Pons (tissue), 1 donor: Measurements from ENCODE around the gene WSB1.
A peak's percentile ranks its signal among the peaks of the same experiment; 100 is the strongest.

Experiments
- DNase-seq: peaks from one replicate; pipeline ENCODE4 v3.0.0-alpha.2; 2016; ENCODE audit warnings: low spot score

WSB1 gene

GRCh38 chr17:27338536-27338985, 44.6 kb downstream of the WSB1 start:
- DNase-seq: no peak

GRCh38 chr17:27339198-27339835, 45.4 kb downstream of the WSB1 start:
- no peak for DNase-seq

- no peak for DNase-seq
Observed at GRCh38 chr17:27339836-27340550, 46.1 kb downstream of the WSB1 start.

GRCh38 chr17:27340575-27340974, 46.7 kb downstream of the WSB1 start:
- DNase-seq: no peak

- no peak for DNase-seq
Observed at GRCh38 chr17:27341041-27341471, 47.1 kb downstream of the WSB1 start.

GRCh38 chr17:27342059-27342458, 48.1 kb downstream of the WSB1 start:
- DNase-seq: no peak

GRCh38 chr17:27343294-27343693, 49.4 kb downstream of the WSB1 start:
- DNase-seq: no peak

- DNase-seq: no peak
Observed at GRCh38 chr17:27343977-27344607, 50.2 kb downstream of the WSB1 start.

GRCh38 chr17:27345141-27345904, 51.4 kb downstream of the WSB1 start:
- DNase-seq: no peak

GRCh38 chr17:27346228-27346899, 52.5 kb downstream of the WSB1 start:
- no peak for DNase-seq

- no peak for DNase-seq
Observed at GRCh38 chr17:27348196-27348595, 54.3 kb downstream of the WSB1 start.

GRCh38 chr17:27349540-27350021, 55.7 kb downstream of the WSB1 start:
- no peak for DNase-seq

GRCh38 chr17:27351759-27352158, 57.8 kb downstream of the WSB1 start:
- no peak for DNase-seq

- no peak for DNase-seq
Observed at GRCh38 chr17:27352448-27353032, 58.6 kb downstream of the WSB1 start.

GRCh38 chr17:27353033-27353460, 59.1 kb downstream of the WSB1 start:
- no peak for DNase-seq

GRCh38 chr17:27353461-27354050, 59.6 kb downstream of the WSB1 start:
- DNase-seq: peak; percentile 88

GRCh38 chr17:27354051-27354490, 60.2 kb downstream of the WSB1 start:
- no peak for DNase-seq

GRCh38 chr17:27354491-27355081, 60.7 kb downstream of the WSB1 start:
- no peak for DNase-seq

GRCh38 chr17:27355419-27355818, 61.5 kb downstream of the WSB1 start:
- no peak for DNase-seq

- no peak for DNase-seq
Observed at GRCh38 chr17:27356091-27356705, 62.3 kb downstream of the WSB1 start.
